Naive thymus-derived CD8-positive, alpha-beta T cell (primary cell): ENCODE data around the gene GYS1. TPM values are rescaled to one million over a fixed set of nuclear protein-coding genes. Genes with fewer than 3 reads are reported as not detected.
"Not testable (repeated sequence)": the region's sequence is repeated elsewhere in the genome, so short reads cannot be mapped to it uniquely, and the experiment has no call there.

Experiments used
- ATAC-seq, 2 donors: fragments of 150-1000 bp; cut with Tn5 transposase in 1 of 2; sonication (Bioruptor Pico), chemical (Tn5 transposase) in 1 of 2; 1 replicate in 1 of 2; 2 replicates in 1 of 2; pipeline ENCODE4 v1.10.0; 2021; ENCODE audit warnings: mild to moderate bottlenecking in 2 of 2, moderate library complexity in 2 of 2
- POLR2A ChIA-PET: fragments of 350-600 bp; sonication (Branson Sonifier 250); formaldehyde crosslinking; loops from one replicate; lab custom pipeline; 2021; ENCODE audit warnings: antibody characterized with exemption; lab: Charles Lee
- DNase-seq, 10 donors: peaks; one replicate each; pipeline versions ENCODE4 v3.0.0 to v3.0.0-alpha.2; 2020 to 2022
- H3K27ac Mint-ChIP-seq, 10 donors: one replicate each; pipeline ENCODE4 v1.8.0; 2020 to 2022; ENCODE audit warnings: mild to moderate bottlenecking in 10 of 10, mixed read lengths in 10 of 10, moderate library complexity in 4 of 10, inconsistent platforms in 1 of 10
- H3K27me3 Mint-ChIP-seq, 5 donors: one replicate each; pipeline ENCODE4 v1.8.0; 2021 to 2022; ENCODE audit warnings: mixed read lengths in 5 of 5
- H3K36me3 Mint-ChIP-seq, 3 donors: one replicate each; pipeline ENCODE4 v1.8.0; 2020 to 2022; ENCODE audit warnings: mixed read lengths in 3 of 3, mild to moderate bottlenecking in 2 of 3, inconsistent platforms in 1 of 3
- H3K4me1 Mint-ChIP-seq, 4 donors: one replicate each; pipeline ENCODE4 v1.8.0; 2021 to 2022; ENCODE audit warnings: mixed read lengths in 4 of 4
- H3K4me3 Mint-ChIP-seq, 10 donors: one replicate each; pipeline ENCODE4 v1.8.0; 2020 to 2022; ENCODE audit warnings: mild to moderate bottlenecking in 10 of 10, mixed read lengths in 10 of 10, moderate library complexity in 6 of 10, inconsistent platforms in 1 of 10
- H3K9me3 Mint-ChIP-seq, 9 donors: one replicate each; pipeline ENCODE4 v1.8.0; 2020 to 2022; ENCODE audit warnings: mixed read lengths in 9 of 9, mild to moderate bottlenecking in 3 of 9, inconsistent platforms in 1 of 9, moderate library complexity in 1 of 9
- polyA plus RNA-seq, 3 donors: library from polyadenylated mRNA; unstranded; fragments of 300-500 nt; fragmentation: Illumina TruSeq; gene quantifications; one replicate each; pipeline ENCODE4 v1.2.3, GENCODE V29; 2021
- total RNA-seq, 8 experiments: library from RNA in 2 of 8; stranded (reverse) in 2 of 8; gene quantifications; one replicate each; pipeline ENCODE4 v1.2.3 and lab custom pipeline; 2021 to 2026

Gene GYS1
- total and polyA plus RNA-seq, 5 experiments from 2014 or later = 17.9 to 47.9 (median 31.0) TPM

DNA sequence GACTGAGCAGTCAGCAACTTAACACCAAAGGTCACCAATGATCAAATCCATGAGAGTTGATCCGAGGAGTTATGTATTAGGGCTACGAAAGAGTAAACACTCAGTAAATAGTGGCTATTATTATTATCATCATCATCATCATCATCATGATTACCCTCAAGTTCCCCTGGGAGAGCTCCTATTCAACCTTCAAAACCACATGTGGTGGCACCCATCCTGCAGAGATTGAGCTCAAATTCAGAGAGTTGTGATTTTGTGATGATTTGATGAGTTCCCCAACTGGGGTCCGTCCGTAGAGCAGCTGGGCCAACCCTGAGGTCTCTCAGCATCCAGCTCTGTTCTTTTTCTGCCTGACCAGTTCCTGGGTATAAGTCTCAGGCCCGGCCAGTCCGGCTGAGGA, 32.0 kb upstream of the GYS1 start:
- not testable (repeated sequence) for H3K27me3 Mint-ChIP-seq

GRCh38 chr19:49024233-49024632, 31.1 kb upstream of the GYS1 start, which contains the start of gene CGB3:
Gene CGB3 (minus strand): TSS chr19:49024333. CDS start chr19:49023971, 362 bp downstream.
- H3K4me3 Mint-ChIP-seq, DNase-seq, H3K27ac Mint-ChIP-seq, POLR2A ChIA-PET, ATAC-seq, H3K36me3 Mint-ChIP-seq, H3K9me3 Mint-ChIP-seq, H3K27me3 Mint-ChIP-seq: not testable (repeated sequence)
- peaks cover 7 to 20% (median 15%) of the 10 kb centered on the region in 4 donors for H3K4me1 Mint-ChIP-seq

More for the DNA sequence above, 32.0 kb upstream of the GYS1 start:
- H3K4me3 Mint-ChIP-seq, H3K36me3 Mint-ChIP-seq, DNase-seq, ATAC-seq, POLR2A ChIA-PET, H3K27ac Mint-ChIP-seq, H3K9me3 Mint-ChIP-seq: not testable (repeated sequence)
- H3K4me1 Mint-ChIP-seq = peaks cover 5 to 13% (median 10%) of the 10 kb centered on the region in 4 donors

GRCh38 chr19:49022116-49022515, 29.0 kb upstream of the GYS1 start:
- Mint-ChIP-seq H3K27me3 (peaks cover 0 to 6% (median 0%) of the 10 kb centered on the region in 5 donors), H3K4me1 (peaks cover 10 to 34% (median 24%) of the 10 kb centered on the region in 4 donors), H3K4me3 (no peak overlapping the region), H3K27ac (no peak overlapping the region), H3K9me3 (no peaks in the 10 kb centered on the region), H3K36me3 (no peaks in the 10 kb centered on the region)
- POLR2A ChIA-PET = interaction anchor here (0.6 kb wide), 1 partner anchor 908 kb away, joined by 3 read pairs; no protein-coding TSS in a partner anchor
- no peak for DNase-seq
- no peak for ATAC-seq

- Mint-ChIP-seq H3K27ac (peak overlapping the region in 1 of 10 donors; percentile 78), H3K4me3 (peak overlapping the region in 3 of 10 donors; percentile 2 to 61 (median 5)), H3K27me3 (peaks cover 0 to 6% (median 0%) of the 10 kb centered on the region in 5 donors), H3K9me3 (no peaks in the 10 kb centered on the region), H3K4me1 (peaks cover 10 to 35% (median 24%) of the 10 kb centered on the region in 4 donors), H3K36me3 (no peaks in the 10 kb centered on the region)
- POLR2A ChIA-PET = interaction anchor here (0.5 to 1.1 kb wide), 2 partner anchors 27 to 319 kb away, joined by 3 read pairs; partner anchors contain the start of gene RUVBL2
- DNase-seq (no peak), ATAC-seq (no peak)
Observed at GRCh38 chr19:49020931-49021895, 28.1 kb upstream of the GYS1 start.

- Mint-ChIP-seq H3K4me1 (peaks cover 10 to 35% (median 24%) of the 10 kb centered on the region in 4 donors), H3K36me3 (peaks cover 0 to 3% (median 0%) of the 10 kb centered on the region in 3 donors), H3K9me3 (no peaks in the 10 kb centered on the region), H3K27ac (no peak overlapping the region), H3K4me3 (peak overlapping the region in 6 of 10 donors; percentile 4 to 95 (median 84)), H3K27me3 (peaks cover 0 to 6% (median 0%) of the 10 kb centered on the region in 5 donors)
- DNase-seq (no peak), ATAC-seq (no peak)
- POLR2A ChIA-PET = interaction anchor here (0.5 kb wide), 1 partner anchor 320 kb away, joined by 3 read pairs; no protein-coding TSS in a partner anchor
Observed at GRCh38 chr19:49020342-49020741, 27.2 kb upstream of the GYS1 start.

GRCh38 chr19:49019242-49019932, 26.3 kb upstream of the GYS1 start:
- peaks cover 10 to 35% (median 24%) of the 10 kb centered on the region in 4 donors for H3K4me1 Mint-ChIP-seq
- H3K9me3 Mint-ChIP-seq = no peaks in the 10 kb centered on the region
- peaks cover 0 to 4% (median 0%) of the 10 kb centered on the region in 3 donors for H3K36me3 Mint-ChIP-seq
- ATAC-seq = peak; percentile 26 to 33
- POLR2A ChIA-PET = interaction anchor here (0.7 kb wide), 1 partner anchor 914 kb away, joined by 3 read pairs; no protein-coding TSS in a partner anchor
- peaks cover 0 to 6% (median 0%) of the 10 kb centered on the region in 5 donors for H3K27me3 Mint-ChIP-seq
- H3K27ac Mint-ChIP-seq = peak overlapping the region in 7 of 10 donors; percentile 52 to 85 (median 75)
- peak; percentile 38 to 76 (median 63) for DNase-seq
- H3K4me3 Mint-ChIP-seq = peak overlapping the region; percentile 81 to 95 (median 90)

- peak overlapping the region in 8 of 10 donors; percentile 40 to 85 (median 67) for H3K27ac Mint-ChIP-seq
- ATAC-seq (peak; percentile 32 to 34), DNase-seq (peak in 3 of 10 donors; percentile 33 to 48 (median 40))
- peaks cover 10 to 35% (median 24%) of the 10 kb centered on the region in 4 donors for H3K4me1 Mint-ChIP-seq
- POLR2A ChIA-PET = interaction anchor here (0.6 to 1.4 kb wide), 3 partner anchors 25 to 915 kb away, joined by 3 to 19 read pairs (median 4); partner anchors contain the start of genes GYS1 and RUVBL2
- H3K27me3 Mint-ChIP-seq, H3K9me3 Mint-ChIP-seq, H3K36me3 Mint-ChIP-seq: not testable (repeated sequence)
- H3K4me3 Mint-ChIP-seq = peak overlapping the region; percentile 81 to 95 (median 90)
Observed at GRCh38 chr19:49018388-49019241, 25.5 kb upstream of the GYS1 start.

- no peaks in the 10 kb centered on the region for H3K9me3 Mint-ChIP-seq
- peak; percentile 88 to 93 for ATAC-seq
- peak; percentile 55 to 83 (median 65) for DNase-seq
- peaks cover 0 to 6% (median 0%) of the 10 kb centered on the region in 5 donors for H3K27me3 Mint-ChIP-seq
- H3K4me1 Mint-ChIP-seq = peaks cover 10 to 35% (median 24%) of the 10 kb centered on the region in 4 donors
- peaks cover 0 to 8% (median 0%) of the 10 kb centered on the region in 3 donors for H3K36me3 Mint-ChIP-seq
- H3K4me3 Mint-ChIP-seq = peak overlapping the region; percentile 81 to 95 (median 90)
- POLR2A ChIA-PET = interaction anchor here (0.6 to 1.4 kb wide), 2 partner anchors 25 to 753 kb away, joined by 4 to 19 read pairs; partner anchors contain the start of genes GYS1 and RUVBL2
- peak overlapping the region in 6 of 10 donors; percentile 38 to 73 (median 67) for H3K27ac Mint-ChIP-seq
Observed at GRCh38 chr19:49017666-49018351, 24.7 kb upstream of the GYS1 start.

DNA sequence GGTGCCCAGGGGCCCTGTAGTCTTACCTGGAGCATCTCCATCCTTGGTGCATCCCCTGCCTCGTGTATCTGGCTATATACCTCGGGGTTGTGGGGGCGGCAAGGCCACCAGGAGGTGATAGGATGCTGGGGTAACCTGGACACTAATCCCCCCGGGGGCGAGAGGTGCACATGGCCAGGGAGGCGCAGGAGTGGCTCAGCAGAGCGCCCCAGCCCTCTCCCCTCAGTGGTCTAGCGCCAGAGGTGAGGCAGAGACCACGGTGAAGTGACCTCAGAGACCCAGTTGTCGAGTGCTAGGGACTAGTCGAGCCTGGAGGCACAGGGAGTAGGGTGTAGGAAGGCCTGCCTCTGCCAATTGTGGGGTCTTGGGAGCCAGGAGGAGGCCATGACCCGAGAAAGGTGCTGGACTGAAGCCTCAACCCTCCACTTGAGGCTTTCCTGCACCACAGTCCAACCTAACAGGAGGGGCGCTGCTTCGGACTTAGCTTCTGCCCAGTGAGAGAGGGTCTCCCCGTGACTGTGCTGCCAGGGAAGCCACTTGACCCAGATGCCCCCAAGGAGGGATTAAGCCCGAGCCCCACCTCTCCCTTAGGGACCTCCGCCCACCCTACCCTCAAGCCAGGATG, 24.0 kb upstream of the GYS1 start, which contains the start of gene LHB:
TSS of gene LHB (minus strand) at position 51 of the 625 bp plus-strand sequence. CDS start at position 41, 10 bp downstream.
- Mint-ChIP-seq H3K36me3 (peaks cover 0 to 8% (median 0%) of the 10 kb centered on the region in 3 donors), H3K27me3 (peaks cover 0 to 6% (median 0%) of the 10 kb centered on the region in 5 donors), H3K9me3 (no peaks in the 10 kb centered on the region), H3K4me1 (peaks cover 10 to 35% (median 24%) of the 10 kb centered on the region in 4 donors), H3K27ac (peak within 1 kb of the TSS in 8 of 10 donors; percentile 35 to 80 (median 67)), H3K4me3 (peak within 1 kb of the TSS; percentile 81 to 95 (median 90))
- no peak for DNase-seq
- no peak for ATAC-seq
- POLR2A ChIA-PET = interaction anchor here (1.4 kb wide), 1 partner anchor 24 kb away, joined by 19 read pairs; the partner anchor contains the start of genes GYS1 and RUVBL2
